NCI-H69 (cell line): ENCODE results near the gene RBM17.
"Not testable (repeated sequence)": the region's sequence is repeated elsewhere in the genome, so short reads cannot be mapped to it uniquely, and the experiment has no call there.

Experiments used
- DNase-seq: peaks from one replicate; lab custom pipeline; 2025; lab: John Stamatoyannopoulos, UW

The RBM17 gene

GRCh38 chr10:6136215-6137201 lies 47.7 kb downstream of the RBM17 start:
- DNase-seq: peak; percentile 2

DNA sequence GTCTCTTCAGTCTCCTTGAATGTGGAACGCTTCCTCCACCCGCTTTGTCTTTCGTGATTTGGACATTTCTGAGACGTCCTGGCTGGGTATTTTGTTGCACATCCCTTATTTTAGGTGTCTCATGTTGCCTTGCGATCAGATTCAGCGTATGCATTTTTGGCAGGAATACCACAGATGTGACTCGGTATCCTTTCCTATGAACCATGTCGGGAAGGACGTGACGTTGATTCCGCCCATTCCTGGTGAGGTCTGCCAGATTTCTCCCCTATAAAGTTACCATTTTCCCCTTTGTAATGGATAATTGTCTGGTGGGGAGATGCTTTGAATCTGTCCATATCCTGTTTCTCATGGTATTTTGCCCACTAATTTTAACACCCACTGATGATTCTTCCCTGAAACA lies 49.6 kb downstream of the RBM17 start:
- no peak for DNase-seq

GRCh38 chr10:6139470-6139869 lies 50.6 kb downstream of the RBM17 start:
- DNase-seq: no peak

DNA sequence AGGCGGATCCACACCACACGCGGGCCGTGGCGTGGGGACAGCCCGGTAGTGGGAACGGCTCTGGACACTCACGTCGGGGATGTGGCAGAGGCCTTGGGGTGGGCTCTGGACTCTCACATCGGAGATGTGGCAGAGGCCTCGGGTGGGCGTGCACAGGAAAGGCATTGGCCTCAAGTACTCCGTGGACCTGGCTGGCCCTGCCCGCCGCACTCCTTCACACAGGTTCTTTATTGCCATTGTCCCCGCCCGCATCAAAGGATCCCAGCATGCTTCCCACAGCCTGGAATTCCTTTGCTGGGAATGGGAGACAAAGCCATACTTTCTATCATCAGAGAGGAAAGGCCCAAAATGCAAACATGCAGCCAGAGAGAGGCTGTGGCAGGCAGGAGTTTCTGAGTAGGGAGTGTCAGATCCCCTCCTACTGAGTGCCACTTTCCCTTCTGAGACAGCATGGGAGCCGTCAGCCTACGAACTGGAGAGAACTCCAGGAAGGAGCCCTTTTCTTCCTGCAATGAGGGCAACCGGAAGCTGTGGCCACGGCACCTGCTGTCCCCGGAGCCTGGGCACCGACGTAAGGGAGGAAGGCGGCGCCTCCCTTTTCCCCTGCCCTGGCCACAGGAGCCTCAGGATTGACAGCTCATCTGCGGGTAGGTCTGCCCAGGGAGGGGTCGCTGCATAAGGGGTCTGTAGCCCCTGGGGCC lies 51.5 kb downstream of the RBM17 start:
- DNase-seq: peak; percentile 38

GRCh38 chr10:6140965-6141295 lies 52.1 kb downstream of the RBM17 start:
- no peak for DNase-seq

- DNase-seq: peak; percentile 17
Observed at GRCh38 chr10:6141296-6142151, 52.7 kb downstream of the RBM17 start.

GRCh38 chr10:6142186-6142585 lies 53.4 kb downstream of the RBM17 start:
- not testable (repeated sequence) for DNase-seq

- no peak for DNase-seq
Observed at GRCh38 chr10:6142644-6143043, 53.8 kb downstream of the RBM17 start.

DNA sequence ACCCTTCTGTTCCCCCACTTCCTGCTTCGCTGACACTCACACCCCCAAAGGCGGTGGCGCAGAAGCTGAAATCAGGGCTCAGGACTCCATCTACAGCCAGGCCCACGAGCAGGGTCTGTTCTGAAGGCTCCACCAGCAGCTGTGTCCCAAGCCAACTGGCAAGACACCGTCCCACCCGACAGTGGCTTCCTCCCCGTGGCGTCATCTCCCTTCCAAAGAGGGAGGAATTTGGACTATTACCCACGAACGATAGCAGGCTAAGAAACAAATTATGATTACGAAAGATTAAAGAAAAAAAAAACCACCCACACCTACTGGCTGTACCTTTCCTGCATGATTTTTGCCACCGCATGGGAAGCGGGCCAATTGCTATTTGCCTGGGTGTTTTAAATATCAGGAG lies 54.3 kb downstream of the RBM17 start:
- no peak for DNase-seq

DNA sequence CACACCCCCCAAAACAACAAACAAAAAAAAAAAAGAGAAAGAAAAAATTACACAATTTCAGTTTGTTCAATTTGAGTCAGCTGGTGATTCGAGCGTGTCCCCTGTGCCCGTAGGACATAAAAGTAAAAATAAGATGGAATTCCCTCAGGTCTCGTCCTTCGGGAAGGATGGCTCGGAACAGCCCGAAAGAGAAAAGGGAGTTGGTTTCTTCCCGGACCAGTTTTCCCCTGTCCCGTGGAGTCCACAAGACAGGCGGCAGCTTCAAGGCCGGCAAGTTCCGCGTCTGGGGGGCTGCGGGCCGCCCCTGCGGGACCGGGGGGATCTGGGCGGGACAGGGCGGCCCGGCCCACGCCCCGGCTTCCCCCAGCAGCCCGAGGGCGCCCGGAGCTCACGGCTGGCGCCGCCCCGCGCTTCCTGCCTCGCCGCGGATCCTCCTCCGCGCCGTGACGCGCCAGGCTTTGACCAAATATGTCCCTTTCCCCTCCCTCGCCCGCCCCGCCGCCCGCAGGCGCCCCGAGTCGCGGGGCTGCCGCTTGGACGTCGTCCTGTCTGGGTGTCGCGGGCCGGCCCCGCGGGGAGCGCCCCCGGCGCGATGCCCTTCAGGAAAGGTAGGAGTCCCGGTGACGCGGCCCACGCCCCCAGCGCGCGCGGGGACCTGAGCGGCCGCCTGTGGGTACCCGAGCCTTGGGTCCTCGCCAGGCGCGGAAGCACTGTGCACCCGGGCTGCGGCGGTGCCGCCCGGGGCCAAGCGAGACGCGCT lies 55.8 kb downstream of the RBM17 start:
- DNase-seq: peak; percentile 81

GRCh38 chr10:6145166-6145987 lies 56.5 kb downstream of the RBM17 start:
- peak; percentile 58 for DNase-seq

DNA sequence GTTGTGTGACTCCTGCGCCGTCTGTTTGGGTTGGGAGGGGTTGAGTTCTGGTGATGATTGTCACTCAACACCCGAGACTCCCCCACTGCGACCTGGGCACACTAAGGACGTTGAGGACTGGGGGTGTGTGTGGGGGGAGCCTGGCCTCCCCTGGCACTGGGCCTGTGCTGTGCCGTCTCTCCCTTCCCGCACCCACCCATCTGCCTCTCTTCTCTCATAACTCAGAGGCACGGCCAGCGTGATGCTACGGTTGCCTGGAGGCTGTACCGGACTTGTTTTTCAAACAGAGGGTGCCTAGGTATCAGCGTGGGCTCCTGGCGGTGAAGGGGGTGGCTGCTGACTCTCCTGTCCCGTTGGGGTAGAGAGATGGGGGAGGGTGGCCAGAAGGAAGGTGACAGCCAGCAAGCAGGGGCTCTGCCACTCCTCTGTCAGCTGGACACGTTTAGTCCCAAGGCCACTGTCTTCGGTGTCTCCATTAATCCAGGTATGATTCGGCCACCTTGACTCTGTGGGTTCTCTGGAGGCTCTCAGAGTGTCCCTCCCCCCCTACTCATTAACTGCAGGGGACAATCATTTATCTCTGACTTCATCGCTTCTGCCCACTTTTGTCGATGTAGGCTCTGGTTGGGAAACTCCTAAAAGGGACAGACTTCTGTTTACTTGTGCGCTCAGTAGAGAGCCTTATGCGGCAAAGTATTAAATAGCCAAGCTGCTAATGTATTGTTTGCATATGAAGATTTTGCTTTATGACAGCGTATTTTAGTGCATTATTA lies 57.4 kb downstream of the RBM17 start:
- peak; percentile 24 for DNase-seq

GRCh38 chr10:6146921-6147320 lies 58.1 kb downstream of the RBM17 start:
- DNase-seq: no peak

- DNase-seq: no peak
Observed at GRCh38 chr10:6148251-6148701, 59.4 kb downstream of the RBM17 start.

GRCh38 chr10:6148908-6149307 lies 60.1 kb downstream of the RBM17 start:
- DNase-seq: peak; percentile 43

DNA sequence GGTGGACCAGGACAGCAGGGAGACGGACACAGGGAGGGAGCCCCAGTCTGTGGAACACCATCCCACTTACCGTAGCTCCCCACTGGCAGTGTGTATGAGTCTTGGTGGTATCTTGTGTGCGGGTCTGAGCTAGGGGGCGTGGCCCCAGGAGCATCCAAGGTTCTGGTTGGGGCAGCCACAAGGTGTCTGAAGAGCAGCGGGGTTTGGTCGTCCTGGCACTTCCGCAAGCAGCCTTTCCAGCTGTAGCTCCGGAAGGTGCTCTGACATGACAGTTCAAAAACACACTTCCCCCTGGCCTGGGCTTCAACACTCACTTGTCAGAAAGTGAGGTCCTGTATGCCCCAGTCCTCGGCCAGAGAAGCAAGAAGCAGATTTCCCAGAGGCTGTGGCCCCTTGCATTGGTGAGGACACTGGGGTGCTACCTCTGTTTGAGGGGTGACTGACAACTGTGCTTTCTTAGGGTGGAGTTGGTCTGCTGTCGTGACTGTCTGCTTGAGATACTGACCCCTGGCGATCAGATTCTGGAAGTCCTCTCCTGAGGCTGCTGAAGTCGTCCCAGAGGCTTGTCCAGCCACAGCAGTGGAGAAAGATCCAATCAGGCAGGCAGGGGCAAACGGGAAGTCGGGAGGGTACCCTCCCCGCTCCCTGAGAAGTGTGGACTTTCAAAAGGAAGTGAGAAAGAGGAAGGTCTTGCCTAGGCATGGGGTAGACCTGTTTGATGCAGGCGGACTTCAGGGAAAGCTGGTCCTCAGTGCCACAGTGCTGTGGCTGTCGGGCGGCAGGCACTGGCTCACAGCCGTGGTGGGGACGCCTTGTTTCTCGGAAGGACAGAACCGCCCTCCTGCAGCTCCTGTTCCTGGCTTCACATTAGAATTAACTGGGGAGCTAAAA lies 62.5 kb downstream of the RBM17 start:
- DNase-seq: peak; percentile 40

DNA sequence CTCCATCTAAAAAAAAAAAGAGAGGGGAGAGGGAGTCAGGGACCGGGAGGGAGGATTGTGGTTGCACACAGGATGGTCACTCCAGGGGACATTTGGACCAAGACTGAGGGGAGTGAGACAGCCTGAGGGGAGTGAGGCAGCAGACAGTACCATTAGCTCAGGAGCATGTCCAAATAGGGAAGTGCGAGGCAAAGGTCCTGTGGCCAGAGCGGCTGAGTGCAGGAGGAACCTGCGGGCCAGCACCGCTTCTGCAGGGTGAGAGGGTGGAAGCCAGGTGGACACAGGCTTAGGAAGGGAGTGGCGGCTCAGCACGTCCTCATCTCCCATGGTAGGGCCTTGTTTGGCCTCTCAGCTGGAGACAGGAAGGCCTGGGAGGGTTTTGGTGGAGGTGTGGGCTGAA lies 65.0 kb downstream of the RBM17 start:
- no peak for DNase-seq

- no peak for DNase-seq
Observed at GRCh38 chr10:6154566-6154965, 65.7 kb downstream of the RBM17 start.

DNA sequence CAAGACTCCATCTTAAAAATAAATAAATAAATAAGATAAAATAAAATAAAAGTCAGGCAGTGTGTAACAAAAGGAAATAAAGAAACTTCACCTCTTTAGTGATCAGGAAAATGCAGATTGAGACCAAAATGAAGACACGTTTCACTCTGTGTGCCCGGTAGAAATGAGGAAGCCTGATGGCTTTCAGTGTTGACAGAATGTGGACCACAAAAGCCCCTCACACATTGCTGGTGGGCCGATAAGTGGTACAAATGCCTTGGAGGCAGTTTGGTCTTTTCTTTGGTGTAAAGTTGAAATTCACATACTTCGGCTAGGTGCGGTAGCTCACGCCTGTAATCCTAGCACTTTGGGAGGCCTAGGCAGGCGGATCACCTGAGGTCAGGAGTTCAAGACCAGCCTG lies 69.4 kb downstream of the RBM17 start:
- no peak for DNase-seq
